Urothelium cell line (cell line): Measurements from ENCODE around the gene EIF4E3.

Experiments
- DNase-seq: peaks from one replicate; pipeline ENCODE4 v3.0.0; 2011; ENCODE audit warnings: low spot score, mixed read lengths
- FAIRE-seq: peaks from 2 replicates; lab custom pipeline; 2011; peaks lifted over from hg19 to GRCh38; lab: Jason Lieb, UNC

EIF4E3 gene

GRCh38 chr3:71724171-71724453 lies 1.1 kb downstream of the EIF4E3 start:
- FAIRE-seq (no peak), DNase-seq (no peak)

GRCh38 chr3:71723452-71724170 lies 1.6 kb downstream of the EIF4E3 start:
- no peak for FAIRE-seq
- DNase-seq = no peak

GRCh38 chr3:71722693-71723092 lies 2.5 kb downstream of the EIF4E3 start:
- DNase-seq = no peak
- FAIRE-seq = no peak

- FAIRE-seq (no peak), DNase-seq (no peak)
Measured at GRCh38 chr3:71721651-71722157, 3.5 kb downstream of the EIF4E3 start.

GRCh38 chr3:71721002-71721401 lies 4.2 kb downstream of the EIF4E3 start:
- DNase-seq (no peak), FAIRE-seq (no peak)

GRCh38 chr3:71718072-71718471 lies 7.1 kb downstream of the EIF4E3 start:
- DNase-seq = no peak
- no peak for FAIRE-seq

GRCh38 chr3:71714595-71714994 lies 10.6 kb downstream of the EIF4E3 start:
- no peak for DNase-seq
- FAIRE-seq = no peak

GRCh38 chr3:71713041-71713440 lies 12.2 kb downstream of the EIF4E3 start:
- DNase-seq (no peak), FAIRE-seq (no peak)

GRCh38 chr3:71710906-71711494 lies 14.2 kb downstream of the EIF4E3 start:
- peak; percentile 5 for FAIRE-seq

GRCh38 chr3:71709908-71710511 lies 15.2 kb downstream of the EIF4E3 start:
- DNase-seq (no peak), FAIRE-seq (no peak)

More at GRCh38 chr3:71710906-71711494, 14.2 kb downstream of the EIF4E3 start:
- DNase-seq = peak; percentile 64

GRCh38 chr3:71708476-71709105 lies 16.6 kb downstream of the EIF4E3 start:
- FAIRE-seq = no peak
- DNase-seq = no peak

GRCh38 chr3:71707595-71707994 lies 17.6 kb downstream of the EIF4E3 start:
- FAIRE-seq (no peak), DNase-seq (no peak)

- DNase-seq (no peak), FAIRE-seq (no peak)
Measured at GRCh38 chr3:71705681-71706080, 19.5 kb downstream of the EIF4E3 start.

GRCh38 chr3:71704915-71705314 lies 20.3 kb downstream of the EIF4E3 start:
- DNase-seq = no peak
- FAIRE-seq = no peak

- no peak for DNase-seq
Measured at GRCh38 chr3:71703797-71704196, 21.4 kb downstream of the EIF4E3 start.

GRCh38 chr3:71702131-71703024 lies 22.8 kb downstream of the EIF4E3 start:
- no peak for FAIRE-seq

More at GRCh38 chr3:71703797-71704196, 21.4 kb downstream of the EIF4E3 start:
- no peak for FAIRE-seq

GRCh38 chr3:71701251-71701762 lies 23.9 kb downstream of the EIF4E3 start:
- DNase-seq = no peak
- FAIRE-seq = no peak

More at GRCh38 chr3:71702131-71703024, 22.8 kb downstream of the EIF4E3 start:
- no peak for DNase-seq

GRCh38 chr3:71695000-71695482 lies 30.2 kb downstream of the EIF4E3 start:
- FAIRE-seq (no peak), DNase-seq (no peak)

GRCh38 chr3:71694358-71694999 lies 30.7 kb downstream of the EIF4E3 start:
- DNase-seq (no peak), FAIRE-seq (no peak)

GRCh38 chr3:71693641-71694040 lies 31.6 kb downstream of the EIF4E3 start:
- DNase-seq (no peak), FAIRE-seq (no peak)
